ENCODE measurements around the gene PCMT1. TPM values are rescaled to one million over a fixed set of nuclear protein-coding genes. Genes with fewer than 3 reads are reported as not detected.

The PCMT1 gene
- total RNA-seq, 1 donor: 117 TPM

DNA sequence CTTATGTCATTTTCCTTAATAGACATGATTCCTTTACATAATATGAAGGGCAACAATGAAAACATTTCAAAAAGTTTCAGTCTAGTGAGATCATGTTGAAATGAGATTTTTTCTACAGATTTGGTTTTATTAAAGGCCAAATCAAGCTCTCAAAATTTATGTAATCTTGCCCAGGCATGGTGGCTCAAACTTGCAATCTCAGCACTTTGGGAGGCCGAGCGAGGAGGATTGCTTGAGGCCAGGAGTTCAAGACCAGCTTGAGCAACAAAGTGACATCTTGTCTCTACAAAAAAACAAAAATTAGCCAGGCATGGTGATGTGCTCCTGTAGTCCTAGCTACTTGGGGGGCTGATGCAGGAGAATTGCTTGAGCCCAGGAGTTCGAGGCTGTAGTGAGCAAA lies 63.8 kb downstream of the PCMT1 start:
- no peak overlapping the region for H3K4me3 ChIP-seq (ENCODE audit: low read depth, low read length)
- no peak for DNase-seq (ENCODE audit: low read depth)
- TF ChIP-seq, protein P1, sequence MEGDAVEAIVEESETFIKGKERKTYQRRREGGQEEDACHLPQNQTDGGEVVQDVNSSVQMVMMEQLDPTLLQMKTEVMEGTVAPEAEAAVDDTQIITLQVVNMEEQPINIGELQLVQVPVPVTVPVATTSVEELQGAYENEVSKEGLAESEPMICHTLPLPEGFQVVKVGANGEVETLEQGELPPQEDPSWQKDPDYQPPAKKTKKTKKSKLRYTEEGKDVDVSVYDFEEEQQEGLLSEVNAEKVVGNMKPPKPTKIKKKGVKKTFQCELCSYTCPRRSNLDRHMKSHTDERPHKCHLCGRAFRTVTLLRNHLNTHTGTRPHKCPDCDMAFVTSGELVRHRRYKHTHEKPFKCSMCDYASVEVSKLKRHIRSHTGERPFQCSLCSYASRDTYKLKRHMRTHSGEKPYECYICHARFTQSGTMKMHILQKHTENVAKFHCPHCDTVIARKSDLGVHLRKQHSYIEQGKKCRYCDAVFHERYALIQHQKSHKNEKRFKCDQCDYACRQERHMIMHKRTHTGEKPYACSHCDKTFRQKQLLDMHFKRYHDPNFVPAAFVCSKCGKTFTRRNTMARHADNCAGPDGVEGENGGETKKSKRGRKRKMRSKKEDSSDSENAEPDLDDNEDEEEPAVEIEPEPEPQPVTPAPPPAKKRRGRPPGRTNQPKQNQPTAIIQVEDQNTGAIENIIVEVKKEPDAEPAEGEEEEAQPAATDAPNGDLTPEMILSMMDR (IDR thresholded peaks at IDR 0.05; ENCODE audit: insufficient read depth, low read length): no peak

DNA sequence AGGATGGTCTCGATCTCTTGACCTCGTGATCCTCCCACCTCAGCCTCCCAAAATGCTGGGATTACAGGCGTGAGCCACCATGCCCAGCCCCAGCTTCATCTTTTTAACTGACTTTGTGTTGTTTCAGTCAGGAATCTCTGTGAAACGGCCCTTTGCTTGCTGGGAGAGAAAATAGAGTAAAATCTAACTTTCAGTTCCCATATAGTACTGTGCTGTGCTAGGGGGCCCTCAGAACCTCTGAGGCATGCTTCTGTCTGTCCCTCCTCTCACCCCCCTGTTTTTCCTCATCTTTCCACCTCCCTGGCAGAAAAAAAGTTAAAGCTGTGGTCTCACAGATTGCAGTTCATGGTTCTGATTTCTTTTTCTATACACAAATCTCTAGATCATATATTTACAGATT lies 66.2 kb downstream of the PCMT1 start:
- TF ChIP-seq, protein P1 (IDR thresholded peaks at IDR 0.05; ENCODE audit: insufficient read depth, low read length): no peak
- no peak overlapping the region for H3K4me3 ChIP-seq (ENCODE audit: low read depth, low read length)
- no peak for DNase-seq (ENCODE audit: low read depth)

- DNase-seq (ENCODE audit: low read depth): no peak
- H3K4me3 ChIP-seq (ENCODE audit: low read depth, low read length): no peak overlapping the region
- TF ChIP-seq, protein P1 (IDR thresholded peaks at IDR 0.05; ENCODE audit: insufficient read depth, low read length): no peak
Observed at GRCh38 chr6:149820506-149820905, 71.0 kb downstream of the PCMT1 start.

DNA sequence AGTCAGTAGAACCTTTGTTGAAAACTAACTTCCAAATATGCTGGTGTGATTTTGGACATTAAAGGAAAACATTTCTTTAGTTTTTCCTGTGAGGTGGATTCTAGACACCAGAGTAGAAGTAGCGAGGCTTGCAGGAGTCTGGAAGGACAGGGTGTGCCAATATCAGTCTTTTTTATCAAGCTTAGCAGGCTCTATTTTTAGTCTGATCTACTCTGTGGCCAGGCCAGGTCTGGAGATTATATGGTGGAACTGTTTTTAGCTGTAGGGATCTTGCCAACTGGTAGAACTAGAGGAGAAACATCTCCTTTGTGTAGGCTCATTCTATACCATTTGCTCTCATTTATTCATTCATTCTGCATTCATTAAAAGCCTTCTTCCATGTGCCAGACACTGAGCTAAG lies 72.0 kb downstream of the PCMT1 start:
- TF ChIP-seq, protein P1 (IDR thresholded peaks at IDR 0.05; ENCODE audit: insufficient read depth, low read length): no peak
- no peak for DNase-seq (ENCODE audit: low read depth)
- no peak overlapping the region for H3K4me3 ChIP-seq (ENCODE audit: low read depth, low read length)

GRCh38 chr6:149823013-149823412 lies 73.5 kb downstream of the PCMT1 start:
- DNase-seq (ENCODE audit: low read depth): no peak
- TF ChIP-seq, protein P1 (IDR thresholded peaks at IDR 0.05; ENCODE audit: insufficient read depth, low read length): no peak
- no peak overlapping the region for H3K4me3 ChIP-seq (ENCODE audit: low read depth, low read length)

GRCh38 chr6:149825292-149825691 lies 75.8 kb downstream of the PCMT1 start:
- DNase-seq (ENCODE audit: low read depth): no peak
- TF ChIP-seq, protein P1 (IDR thresholded peaks at IDR 0.05; ENCODE audit: insufficient read depth, low read length): no peak

GRCh38 chr6:149830731-149831307 lies 81.3 kb downstream of the PCMT1 start:
- TF ChIP-seq, protein P1 (IDR thresholded peaks at IDR 0.05; ENCODE audit: insufficient read depth, low read length): no peak
- peak; percentile 79 for DNase-seq (ENCODE audit: low read depth)
- H3K4me3 ChIP-seq (ENCODE audit: low read depth, low read length): peak overlapping the region; percentile 32

More at GRCh38 chr6:149825292-149825691, 75.8 kb downstream of the PCMT1 start:
- H3K4me3 ChIP-seq (ENCODE audit: low read depth, low read length): no peak overlapping the region
